ENCODE measurements around the gene KDM4B.

The KDM4B gene

GRCh38 chr19:5048727-5049553 lies 80.0 kb downstream of the KDM4B start:
- no peak for DNase-seq (ENCODE audit: low read depth in 2 of 2)

GRCh38 chr19:5049561-5049960 lies 80.6 kb downstream of the KDM4B start:
- no peak for DNase-seq (ENCODE audit: low read depth in 2 of 2)

GRCh38 chr19:5050067-5050656 lies 81.2 kb downstream of the KDM4B start:
- DNase-seq (ENCODE audit: low read depth in 2 of 2) = no peak

- DNase-seq (ENCODE audit: low read depth in 2 of 2) = no peak
Observed at GRCh38 chr19:5050905-5051304, 82.0 kb downstream of the KDM4B start.

GRCh38 chr19:5051619-5052018 lies 82.7 kb downstream of the KDM4B start:
- DNase-seq (ENCODE audit: low read depth in 2 of 2) = no peak

GRCh38 chr19:5052515-5052914 lies 83.6 kb downstream of the KDM4B start:
- no peak for DNase-seq (ENCODE audit: low read depth in 2 of 2)

- no peak for DNase-seq (ENCODE audit: low read depth in 2 of 2)
Observed at GRCh38 chr19:5052945-5053485, 84.1 kb downstream of the KDM4B start.

GRCh38 chr19:5053661-5054060 lies 84.7 kb downstream of the KDM4B start:
- DNase-seq (ENCODE audit: low read depth in 2 of 2) = no peak

GRCh38 chr19:5054551-5055456 lies 85.9 kb downstream of the KDM4B start:
- DNase-seq (ENCODE audit: low read depth in 2 of 2) = no peak

GRCh38 chr19:5055457-5055776 lies 86.5 kb downstream of the KDM4B start:
- no peak for DNase-seq (ENCODE audit: low read depth in 2 of 2)

- DNase-seq (ENCODE audit: low read depth in 2 of 2) = no peak
Observed at GRCh38 chr19:5057860-5058259, 88.9 kb downstream of the KDM4B start.

GRCh38 chr19:5058521-5059212 lies 89.8 kb downstream of the KDM4B start:
- DNase-seq (ENCODE audit: low read depth in 2 of 2) = no peak

GRCh38 chr19:5059213-5059574 lies 90.3 kb downstream of the KDM4B start:
- no peak for DNase-seq (ENCODE audit: low read depth in 2 of 2)

- DNase-seq (ENCODE audit: low read depth in 2 of 2) = no peak
Observed at GRCh38 chr19:5059793-5060192, 90.9 kb downstream of the KDM4B start.

- DNase-seq (ENCODE audit: low read depth in 2 of 2) = no peak
Observed at GRCh38 chr19:5062195-5062594, 93.3 kb downstream of the KDM4B start.

GRCh38 chr19:5062799-5063198 lies 93.9 kb downstream of the KDM4B start:
- no peak for DNase-seq (ENCODE audit: low read depth in 2 of 2)

- DNase-seq (ENCODE audit: low read depth in 2 of 2) = no peak
Observed at GRCh38 chr19:5063873-5064645, 95.1 kb downstream of the KDM4B start.

- no peak for DNase-seq (ENCODE audit: low read depth in 2 of 2)
Observed at GRCh38 chr19:5064896-5065295, 96.0 kb downstream of the KDM4B start.

GRCh38 chr19:5065663-5066093 lies 96.8 kb downstream of the KDM4B start:
- DNase-seq (ENCODE audit: low read depth in 2 of 2) = no peak

GRCh38 chr19:5066768-5067167 lies 97.9 kb downstream of the KDM4B start:
- no peak for DNase-seq (ENCODE audit: low read depth in 2 of 2)

- no peak for DNase-seq (ENCODE audit: low read depth in 2 of 2)
Observed at GRCh38 chr19:5067678-5068077, 98.8 kb downstream of the KDM4B start.
